Inferior parietal cortex (tissue), 1 donor: ENCODE measurements around the gene KIAA1755.

Experiments
- DNase-seq: peaks from one replicate; pipeline ENCODE4 v3.0.0-alpha.2; 2016; ENCODE audit errors: extremely low spot score

The KIAA1755 gene

DNA sequence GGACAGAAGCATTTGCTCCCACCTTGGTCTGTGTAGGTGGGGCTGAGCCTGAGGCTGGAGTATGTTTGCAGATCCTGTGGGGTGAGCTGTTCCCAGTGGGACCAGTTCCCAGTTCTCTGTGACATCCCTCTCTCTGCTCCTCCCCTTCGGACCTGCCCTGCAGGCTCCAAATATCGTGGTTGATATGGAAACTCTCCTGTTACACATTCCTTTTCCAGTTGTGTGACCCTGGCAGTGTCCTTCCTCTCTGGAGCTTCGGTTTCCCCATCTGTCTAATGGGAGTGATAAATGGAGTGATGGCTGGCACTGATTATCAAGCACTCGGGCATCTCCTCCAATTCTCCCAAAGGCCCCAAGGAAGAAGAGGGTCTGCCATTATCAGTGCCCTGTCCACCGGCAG is 79.8 kb downstream of the KIAA1755 start:
- DNase-seq: no peak

DNA sequence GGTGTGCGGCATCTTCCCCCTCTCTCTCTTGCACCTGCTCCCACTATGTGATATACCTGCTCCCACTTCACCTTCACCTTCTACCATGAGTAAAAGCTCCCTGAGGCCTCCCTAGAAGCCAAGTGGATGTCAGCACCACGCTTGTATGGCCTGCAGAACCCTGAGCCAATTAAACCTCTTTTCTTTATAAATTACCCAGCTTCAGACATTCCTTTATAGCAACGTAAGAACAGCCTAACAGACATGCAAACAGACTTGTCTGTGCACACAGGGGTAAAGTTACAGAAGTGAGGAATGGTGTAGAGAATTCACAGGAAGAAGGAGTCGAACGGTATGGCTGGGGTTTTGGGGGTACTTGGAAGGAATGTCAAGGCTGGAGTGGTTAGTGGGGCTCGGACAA is 80.7 kb downstream of the KIAA1755 start:
- no peak for DNase-seq

GRCh38 chr20:38178581-38178980 is 82.0 kb downstream of the KIAA1755 start:
- no peak for DNase-seq

- no peak for DNase-seq
Measured at GRCh38 chr20:38178065-38178491, 82.5 kb downstream of the KIAA1755 start.

DNA sequence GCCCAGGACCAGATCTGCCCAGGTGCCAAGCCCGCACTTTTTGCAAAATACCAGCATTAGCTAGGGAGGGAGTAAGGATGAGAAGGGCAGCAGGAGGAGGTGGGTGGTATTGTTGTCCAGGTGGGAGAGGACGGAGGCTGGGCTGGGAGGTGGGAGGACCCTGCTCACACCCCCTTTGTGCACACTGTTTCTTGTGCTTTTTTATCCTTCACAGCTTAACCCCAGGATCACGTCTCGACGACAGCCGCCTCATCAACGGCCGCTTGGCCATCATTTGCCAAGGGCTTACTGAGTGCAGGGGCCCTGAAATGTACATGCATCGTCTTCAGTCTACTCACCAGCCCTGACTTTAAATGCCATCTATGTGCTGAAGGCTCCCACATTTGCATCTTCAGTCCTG is 83.3 kb downstream of the KIAA1755 start:
- DNase-seq: no peak

DNA sequence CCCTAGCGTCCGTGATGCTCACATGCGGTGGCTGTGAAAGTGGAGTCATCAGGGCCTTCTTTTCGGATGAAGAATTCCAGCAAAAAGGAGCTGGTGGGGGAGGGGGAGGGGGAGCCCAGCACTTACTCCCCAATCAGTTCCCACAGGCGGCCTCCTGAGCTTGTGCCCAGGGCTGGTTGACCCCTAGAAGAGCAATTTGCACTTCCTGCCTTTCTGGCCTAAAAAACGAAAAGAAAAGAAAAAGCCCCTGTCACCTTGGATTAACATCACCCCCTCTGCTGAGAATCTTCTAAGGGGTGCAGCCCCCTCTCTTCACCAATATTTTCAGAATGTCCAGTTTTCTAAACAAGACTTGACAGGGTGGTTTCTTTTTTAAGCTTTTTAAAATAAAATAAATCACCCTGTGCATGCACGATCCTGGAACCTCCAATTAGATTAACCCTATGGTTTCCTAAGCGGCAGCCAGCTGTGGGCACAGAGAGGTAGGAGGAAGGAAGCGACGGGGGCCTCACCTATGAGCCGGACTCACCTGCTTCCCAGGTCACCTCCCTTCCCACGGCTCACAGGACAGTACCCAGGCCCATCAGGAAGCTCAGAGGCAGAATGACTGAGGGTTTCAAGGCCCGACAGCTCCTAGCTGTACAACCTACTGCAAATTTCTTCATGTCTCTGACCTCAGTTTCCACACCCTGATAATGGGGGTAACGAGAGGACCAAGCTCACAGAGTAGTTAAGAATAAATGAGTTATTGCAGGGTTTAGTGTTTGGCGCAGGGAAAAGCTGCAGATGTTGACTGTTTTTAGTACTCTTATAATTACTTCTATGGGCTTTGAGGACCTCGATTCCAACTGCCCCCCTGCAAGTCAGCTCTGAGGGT is 85.0 kb downstream of the KIAA1755 start:
- no peak for DNase-seq

DNA sequence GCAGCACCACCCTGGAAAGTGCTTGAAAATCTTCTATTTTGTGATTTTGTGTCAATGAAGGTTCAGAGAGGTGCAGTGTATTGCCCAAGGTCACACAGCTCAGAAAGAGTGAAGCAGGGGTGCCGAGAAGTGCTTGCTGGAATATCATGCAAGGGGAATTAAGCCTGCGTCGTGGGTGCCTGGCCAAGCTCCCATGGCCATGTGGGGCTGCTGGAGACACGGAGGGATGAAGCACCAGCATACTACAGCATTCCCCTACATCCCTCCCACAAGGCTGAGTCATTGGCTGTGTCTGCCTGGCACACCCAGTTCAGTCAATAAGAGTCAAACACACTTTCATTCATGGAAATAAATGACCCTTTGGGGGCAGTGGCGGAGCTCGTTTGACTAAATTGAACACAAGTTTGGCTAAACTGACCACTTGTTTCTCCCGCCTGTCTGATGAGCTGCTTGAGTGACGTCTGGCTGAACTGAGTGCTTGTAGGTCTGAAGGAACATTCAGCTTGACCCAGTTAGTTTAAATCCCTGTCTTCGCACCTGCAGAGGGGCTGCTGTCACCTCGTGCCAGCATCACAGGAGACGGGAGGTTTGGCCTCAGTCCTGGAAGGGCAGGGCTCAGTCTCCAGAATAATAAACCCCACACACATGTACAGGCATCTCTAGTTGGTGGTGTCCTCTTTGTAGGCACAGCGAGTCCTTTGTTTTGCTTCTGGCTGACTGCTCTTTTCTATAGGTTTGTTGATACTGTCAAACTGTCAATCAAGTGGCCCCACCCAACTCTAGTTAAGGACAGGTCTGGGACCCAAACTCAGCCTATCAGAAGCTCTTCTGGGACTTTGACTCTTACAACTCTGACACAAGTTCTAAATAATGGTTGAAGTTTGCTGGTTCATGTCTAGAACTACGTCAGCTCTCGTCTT is 87.0 kb downstream of the KIAA1755 start:
- no peak for DNase-seq

DNA sequence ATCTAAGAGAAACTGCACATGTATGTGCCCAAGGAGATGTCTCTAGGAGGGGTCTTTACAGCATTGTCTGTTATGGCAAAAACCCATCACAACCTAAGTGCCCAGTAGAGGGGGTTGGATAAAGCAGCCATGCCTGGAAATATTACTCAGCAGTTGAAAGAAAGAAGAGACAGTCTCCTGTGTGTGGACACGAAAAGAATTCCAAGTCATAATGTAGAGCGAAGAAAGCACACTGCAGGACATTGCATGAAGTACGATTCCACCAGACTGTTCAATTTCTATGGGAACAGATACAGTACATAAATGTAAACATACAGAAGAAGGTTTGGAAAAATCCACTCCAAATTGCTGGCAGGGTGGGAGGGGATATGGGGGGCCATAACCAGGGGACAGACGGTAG is 88.1 kb downstream of the KIAA1755 start:
- DNase-seq: no peak

- DNase-seq: no peak
Measured at GRCh38 chr20:38171675-38172043, 88.9 kb downstream of the KIAA1755 start.

GRCh38 chr20:38170826-38171674 is 89.5 kb downstream of the KIAA1755 start:
- no peak for DNase-seq

DNA sequence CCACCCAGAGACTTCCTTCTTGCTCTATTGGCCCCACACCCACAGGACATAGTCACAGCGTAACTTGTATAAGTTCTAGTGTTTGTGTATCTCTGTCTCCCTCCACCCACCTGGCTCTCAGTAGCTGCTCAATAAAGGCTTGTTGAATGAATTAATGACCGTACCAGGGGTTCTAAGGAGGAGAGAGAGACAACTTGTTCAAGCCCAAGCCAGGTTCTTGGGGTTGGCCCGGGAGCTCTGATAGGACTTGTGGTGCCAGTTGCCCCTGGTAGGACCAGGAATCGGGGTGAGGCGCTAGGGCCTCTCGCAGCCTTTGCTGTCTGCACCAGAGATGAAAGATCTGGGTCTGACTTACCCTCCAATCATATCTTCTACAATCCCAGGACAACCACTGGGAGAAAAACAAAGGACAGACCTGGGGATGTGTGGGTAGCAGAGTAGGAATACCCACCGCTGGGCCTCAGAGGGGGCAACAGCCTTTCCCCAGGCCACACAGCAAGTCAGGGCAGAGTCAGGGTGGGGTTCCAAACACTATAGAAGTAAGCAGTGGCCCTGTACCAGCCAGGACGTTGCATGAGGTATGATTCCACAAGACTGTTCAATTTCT is 90.2 kb downstream of the KIAA1755 start:
- DNase-seq: no peak

- no peak for DNase-seq
Measured at GRCh38 chr20:38169636-38170193, 90.8 kb downstream of the KIAA1755 start.

- no peak for DNase-seq
Measured at GRCh38 chr20:38168791-38169589, 91.5 kb downstream of the KIAA1755 start.

- no peak for DNase-seq
Measured at GRCh38 chr20:38167851-38168760, 92.4 kb downstream of the KIAA1755 start.

DNA sequence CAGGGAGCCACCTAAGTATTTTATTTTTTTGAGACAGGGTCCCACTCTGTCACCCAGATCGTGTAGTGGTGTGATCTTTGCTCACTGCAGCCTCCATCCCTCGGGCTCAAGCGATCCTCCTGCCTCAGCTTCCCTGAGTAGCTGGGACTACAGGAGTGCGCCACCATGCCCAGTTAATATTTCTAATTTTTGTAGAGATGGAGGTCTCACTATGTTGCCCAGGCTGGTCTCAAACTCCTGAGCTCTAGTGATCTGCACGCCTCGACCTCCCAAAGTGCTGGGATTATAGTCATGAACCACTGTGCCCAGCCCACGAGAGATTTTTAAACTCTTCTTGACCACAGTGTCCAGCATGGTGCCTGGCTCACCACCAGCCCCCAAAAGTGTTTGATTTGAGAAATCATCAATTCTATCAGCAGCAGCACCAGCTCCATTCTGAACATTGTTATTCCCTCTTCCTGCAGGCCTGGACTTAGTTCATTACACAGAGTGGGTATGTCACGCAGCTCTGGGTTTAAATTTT is 93.1 kb downstream of the KIAA1755 start:
- DNase-seq: no peak

DNA sequence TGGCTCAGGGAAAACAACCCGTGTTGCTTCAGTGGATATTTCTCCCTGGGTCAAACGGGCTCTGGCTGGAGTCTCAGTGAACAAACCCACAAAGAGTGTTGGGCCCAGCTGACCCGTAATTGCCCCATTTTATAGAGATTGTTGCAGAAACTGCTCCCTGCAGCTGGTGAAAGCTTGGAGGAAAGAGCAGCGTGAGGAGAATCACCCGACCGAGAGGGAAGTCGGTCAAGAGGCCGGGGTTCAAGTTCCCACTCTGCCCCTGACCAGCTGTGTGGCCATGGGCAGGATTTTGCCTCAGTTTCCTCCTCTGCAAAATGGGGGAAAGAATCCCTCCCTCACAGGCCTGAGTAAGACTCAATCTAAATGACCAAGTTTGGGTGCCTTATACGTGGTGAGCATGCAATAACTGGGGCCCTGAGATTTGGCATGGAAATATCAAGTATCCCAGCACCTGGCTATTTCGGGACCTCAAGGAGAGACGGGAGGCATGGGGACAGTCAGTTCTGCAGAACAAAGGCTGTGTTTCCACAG is 93.8 kb downstream of the KIAA1755 start:
- DNase-seq: no peak

DNA sequence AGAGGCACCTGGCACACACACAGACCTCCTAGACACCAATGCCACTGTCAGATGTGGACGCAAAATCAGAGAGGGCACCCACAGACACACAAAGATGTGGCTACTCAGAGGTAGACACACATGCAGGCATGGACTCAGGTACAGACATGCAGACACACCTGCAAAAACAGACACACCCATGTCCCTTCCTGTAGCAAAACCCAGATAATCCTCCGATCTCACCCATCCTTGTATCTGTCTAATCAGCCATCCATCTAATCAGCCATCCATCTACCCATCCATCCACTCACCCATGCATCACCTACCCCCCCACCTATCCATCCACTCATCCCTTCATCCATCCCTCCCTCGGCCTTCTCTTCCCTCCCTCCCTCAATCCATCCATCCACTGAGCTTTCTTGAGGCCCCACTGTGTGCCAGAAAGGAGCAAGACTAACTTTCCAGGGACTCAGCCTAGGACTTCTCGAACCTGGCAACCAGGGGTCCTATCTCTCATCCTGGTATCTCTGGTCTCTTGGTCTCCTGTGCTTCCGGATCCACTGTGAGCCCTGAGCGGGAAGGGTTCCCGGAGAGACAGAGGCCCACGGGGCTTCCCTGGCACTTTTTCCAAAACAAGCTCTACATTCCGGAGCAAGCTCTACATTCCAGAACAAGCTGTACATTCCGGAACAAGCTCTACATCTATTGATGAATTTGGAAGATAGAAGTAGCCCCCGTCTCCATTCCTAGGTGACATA is 94.4 kb downstream of the KIAA1755 start:
- DNase-seq: no peak
